Mononuclear cell (primary cell): ENCODE data around the gene UGGT1. TPM values are rescaled to one million over a fixed set of nuclear protein-coding genes. Genes with fewer than 3 reads are reported as not detected.

Source experiments
- H3K27me3 ChIP-seq: 2 replicates; pipeline ENCODE4 v1.6.0; 2011; ENCODE audit warnings: low read length, control low read depth; ENCODE audit not compliant: insufficient read depth
- H3K4me1 ChIP-seq: 2 replicates; pipeline ENCODE4 v1.5.1; 2011; ENCODE audit warnings: mild to moderate bottlenecking, low read length, control low read depth; ENCODE audit not compliant: insufficient read depth
- H3K4me3 ChIP-seq: 2 replicates; pipeline ENCODE4 v1.5.1; 2011; ENCODE audit warnings: mild to moderate bottlenecking, low read length, moderate library complexity
- H3K9me3 ChIP-seq: 2 replicates; pipeline ENCODE4 v1.5.1; 2011; ENCODE audit warnings: low read depth, mild to moderate bottlenecking, control low read depth, low read length
- total RNA-seq: library from RNA; depleted of rRNA; stranded (reverse); fragments of >200 nt; gene quantifications from one replicate; pipeline ENCODE4 v1.2.3, GENCODE V29; 2012

Gene UGGT1
- total RNA-seq, 1 donor = 44.4 TPM

DNA sequence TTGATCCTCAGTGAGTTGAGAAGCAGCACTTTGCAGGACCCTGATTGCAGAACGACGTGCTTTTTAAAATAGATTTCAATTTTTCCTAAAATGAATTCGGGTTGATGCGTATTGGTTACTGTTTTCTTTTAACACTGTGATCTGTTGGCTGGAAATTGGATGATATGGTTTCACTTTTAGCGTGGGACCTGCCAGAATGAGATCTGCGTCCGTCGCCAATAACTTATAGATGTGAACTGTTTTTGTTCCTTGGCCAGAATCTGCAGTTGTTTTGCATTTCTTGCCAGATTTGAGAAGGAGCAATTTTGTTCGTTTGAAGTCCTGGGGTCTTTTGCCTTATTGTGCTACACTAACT is 703 bp downstream of the UGGT1 start:
- Histone ChIP-seq H3K9me3 (no peaks in the 10 kb centered on the region), H3K27me3 (no peaks in the 10 kb centered on the region), H3K4me1 (peaks cover 34% of the 10 kb centered on the region), H3K4me3 (peak overlapping the region; percentile 91)

GRCh38 chr2:128092656-128093055 is 1.7 kb downstream of the UGGT1 start:
- peaks cover 34% of the 10 kb centered on the region for H3K4me1 ChIP-seq
- no peaks in the 10 kb centered on the region for H3K27me3 ChIP-seq
- no peaks in the 10 kb centered on the region for H3K9me3 ChIP-seq
- H3K4me3 ChIP-seq = no peak overlapping the region

GRCh38 chr2:128093762-128094161 is 2.8 kb downstream of the UGGT1 start:
- Histone ChIP-seq H3K27me3 (no peaks in the 10 kb centered on the region), H3K4me1 (peaks cover 34% of the 10 kb centered on the region), H3K4me3 (no peak overlapping the region)

DNA sequence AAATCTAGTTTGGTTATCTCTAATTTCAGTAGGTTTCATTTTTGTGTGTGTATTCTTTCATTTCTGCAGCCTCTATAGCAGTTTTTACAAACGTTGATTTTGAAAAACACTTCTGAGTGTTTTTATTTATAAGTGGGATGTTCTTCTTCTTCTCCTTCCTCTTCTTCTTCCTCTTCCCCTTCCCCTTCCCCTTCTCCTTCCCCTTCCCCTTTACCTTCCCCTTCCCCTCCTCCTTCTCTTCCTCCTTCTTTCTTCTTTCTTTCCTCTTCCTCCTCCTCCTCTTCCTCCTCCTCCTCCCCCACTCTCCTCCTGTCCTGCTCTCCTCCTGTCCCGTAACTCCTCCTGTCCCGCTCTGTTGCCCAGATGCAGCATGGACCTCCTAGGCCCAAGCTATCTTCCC is 4.2 kb downstream of the UGGT1 start:
- no peaks in the 10 kb centered on the region for H3K9me3 ChIP-seq
- H3K4me1 ChIP-seq = peaks cover 34% of the 10 kb centered on the region
- H3K4me3 ChIP-seq = no peak overlapping the region
- H3K27me3 ChIP-seq = no peaks in the 10 kb centered on the region

More at GRCh38 chr2:128093762-128094161, 2.8 kb downstream of the UGGT1 start:
- H3K9me3 ChIP-seq = no peaks in the 10 kb centered on the region

DNA sequence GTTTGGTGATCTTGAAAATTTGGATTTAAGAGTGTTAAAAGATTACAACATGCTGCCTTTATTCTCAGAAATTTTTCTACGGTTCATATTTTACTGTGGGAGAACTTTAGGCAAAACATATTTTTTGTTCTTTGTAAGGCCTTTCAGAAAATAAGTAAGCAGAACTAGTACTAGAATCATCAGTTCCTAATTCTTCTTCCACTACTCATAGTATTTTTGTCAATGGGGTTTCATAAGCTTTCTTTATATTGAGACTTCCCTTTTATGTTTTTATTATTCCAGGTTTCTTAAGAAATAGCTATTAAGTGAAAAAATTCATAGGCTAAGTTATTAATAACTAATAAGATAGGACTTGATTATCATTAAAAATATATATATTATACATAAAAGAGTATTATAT is 12.4 kb downstream of the UGGT1 start:
- Histone ChIP-seq H3K9me3 (no peaks in the 10 kb centered on the region), H3K4me1 (no peaks in the 10 kb centered on the region), H3K4me3 (no peak overlapping the region), H3K27me3 (no peaks in the 10 kb centered on the region)

- H3K4me3 ChIP-seq = no peak overlapping the region
- H3K4me1 ChIP-seq = no peaks in the 10 kb centered on the region
- no peaks in the 10 kb centered on the region for H3K9me3 ChIP-seq
- H3K27me3 ChIP-seq = no peaks in the 10 kb centered on the region
These were observed 14.1 kb downstream of the UGGT1 start for GRCh38 chr2:128105072-128105471.

DNA sequence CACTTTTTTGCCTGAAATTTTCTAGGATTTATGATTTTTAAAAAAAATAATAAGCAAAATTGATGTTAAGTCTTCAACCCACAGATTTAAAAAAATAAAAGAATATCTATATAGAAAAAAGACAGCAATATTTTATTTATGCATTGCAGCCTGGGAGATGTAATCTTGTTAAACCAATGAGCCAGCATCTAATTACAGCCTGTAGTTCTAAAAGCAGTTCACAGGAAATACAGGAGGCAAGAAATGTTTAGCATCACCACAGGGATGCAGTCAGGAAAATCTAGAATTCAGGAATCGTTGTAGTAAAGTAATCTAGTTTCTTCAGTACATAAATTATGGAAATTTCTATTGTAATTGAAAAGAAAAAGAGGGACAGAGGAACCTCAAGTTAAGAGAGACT is 17.2 kb downstream of the UGGT1 start:
- Histone ChIP-seq H3K9me3 (no peaks in the 10 kb centered on the region), H3K27me3 (no peaks in the 10 kb centered on the region), H3K4me1 (no peaks in the 10 kb centered on the region), H3K4me3 (no peak overlapping the region)

DNA sequence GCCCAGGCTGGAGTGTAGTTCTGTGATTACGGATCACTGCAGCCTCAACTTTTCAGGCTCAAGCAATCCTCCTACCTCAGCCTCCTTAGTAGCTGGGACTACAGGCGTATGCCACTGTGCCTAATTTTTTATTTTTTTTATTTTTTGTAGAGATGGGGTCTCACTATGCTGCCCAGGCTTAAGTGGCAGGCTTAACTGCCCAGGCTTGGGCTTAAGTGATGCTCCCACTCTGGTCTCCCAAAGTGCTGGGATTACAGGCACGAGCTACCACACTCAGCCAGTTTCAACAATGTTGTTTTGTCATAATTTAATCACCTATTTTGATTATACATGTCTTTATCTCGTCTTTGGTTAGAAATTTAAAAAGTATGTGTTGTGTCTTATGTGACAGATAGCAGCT is 18.2 kb downstream of the UGGT1 start:
- H3K4me1 ChIP-seq = no peaks in the 10 kb centered on the region
- H3K4me3 ChIP-seq = no peak overlapping the region
- no peaks in the 10 kb centered on the region for H3K27me3 ChIP-seq
- no peaks in the 10 kb centered on the region for H3K9me3 ChIP-seq

DNA sequence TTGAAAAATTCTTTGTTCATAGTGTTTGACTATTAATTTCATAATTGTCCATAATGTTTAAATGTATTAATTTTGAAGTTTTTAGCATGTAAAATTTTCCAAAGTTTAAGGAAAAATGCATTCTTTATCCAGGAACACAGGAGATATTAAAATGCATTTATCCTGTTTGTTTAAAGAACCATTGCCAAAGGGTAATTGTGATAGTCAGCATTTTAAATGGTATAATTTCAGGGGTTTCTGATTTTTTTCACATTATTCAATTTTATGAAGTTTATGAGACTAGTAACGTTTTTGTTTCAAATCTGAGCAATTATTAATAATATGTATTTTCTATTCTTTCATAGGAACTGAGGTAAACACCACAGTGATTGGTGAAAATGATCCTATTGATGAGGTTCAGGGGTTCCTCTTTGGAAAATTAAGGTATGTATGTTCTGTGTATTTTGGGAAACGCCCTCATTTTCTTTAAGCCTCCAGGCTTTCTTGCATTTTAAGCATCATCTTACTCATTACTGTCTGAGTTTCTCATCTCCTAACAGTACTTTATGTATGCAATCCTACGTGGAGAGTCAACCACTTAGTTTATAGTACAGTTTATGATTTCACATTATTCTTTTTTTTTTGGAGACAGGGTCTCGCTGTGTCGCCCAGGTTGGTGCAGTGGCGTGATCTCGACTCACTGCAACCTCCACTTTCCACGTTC is 25.1 kb downstream of the UGGT1 start:
- H3K27me3 ChIP-seq = no peaks in the 10 kb centered on the region
- no peak overlapping the region for H3K4me3 ChIP-seq
- H3K4me1 ChIP-seq = no peaks in the 10 kb centered on the region
- H3K9me3 ChIP-seq = no peaks in the 10 kb centered on the region

- Histone ChIP-seq H3K4me1 (no peaks in the 10 kb centered on the region), H3K9me3 (no peaks in the 10 kb centered on the region), H3K4me3 (no peak overlapping the region), H3K27me3 (no peaks in the 10 kb centered on the region)
These were observed 43.6 kb downstream of the UGGT1 start for GRCh38 chr2:128134573-128134972.

DNA sequence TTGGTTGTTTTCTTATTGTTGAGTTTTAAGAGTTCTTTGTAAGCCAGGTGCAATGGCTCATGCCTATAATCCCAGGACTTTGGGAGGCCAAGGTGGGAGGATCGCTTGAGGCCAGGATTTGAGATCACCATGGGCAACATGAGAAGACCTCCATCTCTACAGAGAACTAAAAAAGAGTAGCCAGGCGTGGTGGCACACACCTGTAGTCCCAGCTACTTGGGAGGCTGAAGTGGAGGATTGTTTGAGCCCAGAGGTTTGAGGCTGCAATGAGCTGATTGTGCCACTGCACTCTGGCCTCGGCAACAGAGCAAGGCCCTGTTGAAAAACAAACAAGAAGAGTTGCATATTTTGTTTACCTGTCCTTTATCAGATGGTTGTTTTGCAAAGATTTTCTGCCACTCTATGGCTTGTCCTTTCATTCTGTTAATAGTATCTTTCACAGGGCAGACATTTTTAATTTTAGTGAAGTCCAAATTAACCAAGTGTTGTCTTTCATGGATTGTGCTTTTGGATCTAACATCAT is 46.2 kb downstream of the UGGT1 start:
- Histone ChIP-seq H3K4me1 (no peaks in the 10 kb centered on the region), H3K9me3 (no peaks in the 10 kb centered on the region), H3K4me3 (no peak overlapping the region), H3K27me3 (no peaks in the 10 kb centered on the region)

- Histone ChIP-seq H3K9me3 (no peaks in the 10 kb centered on the region), H3K4me1 (no peaks in the 10 kb centered on the region), H3K27me3 (no peaks in the 10 kb centered on the region), H3K4me3 (no peak overlapping the region)
These were observed 48.6 kb downstream of the UGGT1 start for GRCh38 chr2:128139624-128140023.

DNA sequence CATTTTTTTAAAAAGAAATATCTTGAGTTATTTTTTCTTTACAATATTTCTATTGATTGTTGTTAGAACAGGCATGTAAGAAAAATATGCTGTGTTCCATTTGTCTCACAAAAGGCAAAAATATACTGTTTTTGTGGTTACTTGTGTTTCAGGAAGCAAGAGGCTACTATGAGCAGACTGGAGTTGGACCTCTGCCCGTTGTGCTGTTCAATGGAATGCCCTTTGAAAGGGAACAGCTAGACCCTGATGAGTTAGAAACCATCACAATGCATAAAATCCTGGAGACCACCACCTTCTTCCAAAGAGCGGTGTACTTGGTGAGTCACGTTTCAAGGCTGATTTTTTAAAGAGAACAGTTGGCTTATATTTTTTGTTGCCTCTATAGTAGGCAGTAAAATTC is 54.7 kb downstream of the UGGT1 start:
- H3K9me3 ChIP-seq = no peaks in the 10 kb centered on the region
- no peaks in the 10 kb centered on the region for H3K4me1 ChIP-seq
- no peaks in the 10 kb centered on the region for H3K27me3 ChIP-seq
- no peak overlapping the region for H3K4me3 ChIP-seq

GRCh38 chr2:128153786-128154185 is 62.8 kb downstream of the UGGT1 start:
- Histone ChIP-seq H3K27me3 (no peaks in the 10 kb centered on the region), H3K4me3 (no peak overlapping the region), H3K9me3 (no peaks in the 10 kb centered on the region), H3K4me1 (no peaks in the 10 kb centered on the region)

- H3K4me1 ChIP-seq = no peaks in the 10 kb centered on the region
- H3K4me3 ChIP-seq = no peak overlapping the region
- no peaks in the 10 kb centered on the region for H3K27me3 ChIP-seq
- H3K9me3 ChIP-seq = no peaks in the 10 kb centered on the region
These were observed 63.2 kb downstream of the UGGT1 start for GRCh38 chr2:128154225-128154624.

DNA sequence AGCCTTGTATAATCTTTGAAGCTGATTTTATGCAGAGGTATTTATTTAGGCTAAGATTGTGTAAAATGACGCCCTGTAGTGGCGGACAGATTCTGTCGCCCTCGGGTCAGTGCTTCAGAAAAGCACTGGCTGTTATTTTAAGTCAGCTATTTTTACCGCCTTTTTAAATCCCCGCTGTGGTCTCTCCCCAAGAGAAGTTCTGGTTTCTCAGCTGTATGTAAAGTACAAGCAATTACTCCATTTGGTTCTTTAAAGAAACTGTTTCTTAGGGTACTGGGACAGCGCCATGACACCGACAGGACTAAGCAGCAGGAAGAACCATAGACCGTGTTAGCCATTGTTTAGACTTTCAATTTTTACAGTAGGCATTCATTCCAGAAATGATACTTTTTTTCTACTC is 65.0 kb downstream of the UGGT1 start:
- no peak overlapping the region for H3K4me3 ChIP-seq
- H3K9me3 ChIP-seq = no peaks in the 10 kb centered on the region
- peaks cover 2% of the 10 kb centered on the region for H3K4me1 ChIP-seq
- H3K27me3 ChIP-seq = no peaks in the 10 kb centered on the region
